Activated CD4-positive, alpha-beta T cell treated with anti-CD3 and anti-CD28 coated beads, Interleukin-2, amount 10 ng/mL, durations not matched to agents 24 days and 14 days (primary cell): ENCODE data around the gene ZC3H4. TPM values are rescaled to one million over a fixed set of nuclear protein-coding genes. Genes with fewer than 3 reads are reported as not detected.
"Not testable (repeated sequence)": the region's sequence is repeated elsewhere in the genome, so short reads cannot be mapped to it uniquely, and the experiment has no call there.

ENCODE experiments used
- DNase-seq: peaks from one replicate; pipeline ENCODE4 v3.0.0; 2022
- H3K27ac Mint-ChIP-seq: one replicate; pipeline ENCODE4 v1.8.0; 2022; ENCODE audit warnings: mild to moderate bottlenecking, mixed read lengths
- H3K27me3 Mint-ChIP-seq: one replicate; pipeline ENCODE4 v1.8.0; 2022; ENCODE audit warnings: mixed read lengths
- H3K36me3 Mint-ChIP-seq: one replicate; pipeline ENCODE4 v1.8.0; 2022; ENCODE audit warnings: low read depth, mild to moderate bottlenecking, mixed read lengths
- H3K4me1 Mint-ChIP-seq: one replicate; pipeline ENCODE4 v1.8.0; 2021; ENCODE audit warnings: mixed read lengths
- H3K4me3 Mint-ChIP-seq: one replicate; pipeline ENCODE4 v1.8.0; 2022; ENCODE audit warnings: mild to moderate bottlenecking, moderate library complexity, mixed read lengths
- H3K9me3 Mint-ChIP-seq: one replicate; pipeline ENCODE4 v1.8.0; 2021; ENCODE audit warnings: mixed read lengths
- intact Hi-C: fragments of 100-400 bp; cut with micrococcal nuclease; formaldehyde crosslinking; loops from one replicate; pipeline ENCODE4 v1.15.1; 2023
- total RNA-seq: library from RNA; stranded (reverse); gene quantifications from 2 replicates; pipeline ENCODE4 v1.2.3, GENCODE V29; 2022

Gene ZC3H4
- total RNA-seq, 1 donor from 2014 or later, result 103 TPM

- H3K4me3 Mint-ChIP-seq, result peak overlapping the region; percentile 17
- no peaks in the 10 kb centered on the region for H3K9me3 Mint-ChIP-seq
- H3K4me1 Mint-ChIP-seq, result peaks cover 55% of the 10 kb centered on the region
- no peaks in the 10 kb centered on the region for H3K27me3 Mint-ChIP-seq
- H3K27ac Mint-ChIP-seq, result peak overlapping the region; percentile 94
- H3K36me3 Mint-ChIP-seq, result peaks cover 50% of the 10 kb centered on the region
- intact Hi-C loops, result no loop called here
- DNase-seq, result no peak
Measured at GRCh38 chr19:47096100-47096704, 17.4 kb downstream of the ZC3H4 start.

- Mint-ChIP-seq H3K9me3 (no peaks in the 10 kb centered on the region), H3K36me3 (peaks cover 56% of the 10 kb centered on the region), H3K4me3 (peak overlapping the region; percentile 86), H3K27me3 (no peaks in the 10 kb centered on the region), H3K4me1 (peaks cover 60% of the 10 kb centered on the region), H3K27ac (peak overlapping the region; percentile 94)
- DNase-seq, result peak; percentile 64
- intact Hi-C loops, result loop anchor here (2.0 kb wide), 1 partner anchor 17 kb away; no protein-coding TSS in a partner anchor
Measured at GRCh38 chr19:47095476-47096099, 18.0 kb downstream of the ZC3H4 start.

DNA sequence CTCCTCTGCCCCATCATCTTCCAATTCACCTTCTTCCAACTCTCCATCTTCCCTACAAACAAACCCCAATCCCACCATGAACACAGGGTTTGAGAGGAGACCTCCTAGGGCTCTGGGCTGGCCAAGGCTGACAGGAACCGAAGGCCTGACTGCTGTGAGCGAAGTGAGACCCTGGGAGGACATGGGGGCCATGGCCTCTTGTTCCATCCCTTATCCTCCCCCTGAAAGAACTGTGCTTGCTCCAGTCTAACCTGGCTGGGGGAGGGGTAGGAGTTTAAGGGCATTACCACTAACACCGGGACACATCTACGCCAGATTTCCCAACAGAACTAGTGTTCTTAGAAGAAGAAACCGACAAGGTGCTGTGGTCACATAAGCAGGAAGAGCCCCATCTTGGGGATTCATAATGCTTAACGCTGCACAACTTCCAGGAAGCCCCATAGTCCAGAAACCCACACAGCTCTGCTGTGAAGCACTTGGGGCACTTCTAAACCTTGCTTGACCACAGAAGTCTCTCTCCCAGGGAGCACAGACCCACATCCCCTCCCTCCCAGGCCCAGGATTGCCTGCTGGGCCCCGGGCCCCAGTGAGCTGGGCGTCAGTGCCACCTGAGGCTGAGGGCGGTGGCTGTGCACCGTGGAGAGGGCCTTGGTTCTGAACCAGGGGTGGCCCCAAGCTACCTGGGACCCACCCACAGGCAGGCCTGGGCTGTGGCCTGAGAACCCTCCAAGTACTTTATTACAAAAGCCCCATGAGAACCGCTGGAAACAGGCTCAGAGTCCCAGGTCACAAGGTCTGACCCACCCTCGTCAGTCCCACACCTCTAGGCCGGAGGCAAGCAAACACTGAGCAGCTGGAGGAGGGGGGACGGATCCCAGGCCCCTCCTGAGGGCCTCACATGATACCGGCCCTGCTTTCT is 18.8 kb downstream of the ZC3H4 start:
- Mint-ChIP-seq H3K27ac (peak overlapping the region; percentile 94), H3K4me3 (peak overlapping the region; percentile 86), H3K36me3 (peaks cover 60% of the 10 kb centered on the region), H3K27me3 (no peaks in the 10 kb centered on the region), H3K4me1 (peaks cover 62% of the 10 kb centered on the region), H3K9me3 (no peaks in the 10 kb centered on the region)
- intact Hi-C loops, result loop anchor here (1.0 to 5.0 kb wide), 4 partner anchors 12 to 58 kb away; partner anchors contain the start of gene ZC3H4
- DNase-seq, result peak; percentile 88

- peaks cover 66% of the 10 kb centered on the region for H3K36me3 Mint-ChIP-seq
- H3K27ac Mint-ChIP-seq, result peak overlapping the region; percentile 94
- peak; percentile 79 for DNase-seq
- H3K4me3 Mint-ChIP-seq, result peak overlapping the region; percentile 86
- H3K4me1 Mint-ChIP-seq, result peaks cover 66% of the 10 kb centered on the region
- no peaks in the 10 kb centered on the region for H3K9me3 Mint-ChIP-seq
- H3K27me3 Mint-ChIP-seq, result no peaks in the 10 kb centered on the region
- intact Hi-C loops, result loop anchor here (1.0 to 5.0 kb wide), 4 partner anchors 13 to 57 kb away; partner anchors contain the start of gene ZC3H4
Measured at GRCh38 chr19:47093841-47094240, 19.7 kb downstream of the ZC3H4 start.

DNA sequence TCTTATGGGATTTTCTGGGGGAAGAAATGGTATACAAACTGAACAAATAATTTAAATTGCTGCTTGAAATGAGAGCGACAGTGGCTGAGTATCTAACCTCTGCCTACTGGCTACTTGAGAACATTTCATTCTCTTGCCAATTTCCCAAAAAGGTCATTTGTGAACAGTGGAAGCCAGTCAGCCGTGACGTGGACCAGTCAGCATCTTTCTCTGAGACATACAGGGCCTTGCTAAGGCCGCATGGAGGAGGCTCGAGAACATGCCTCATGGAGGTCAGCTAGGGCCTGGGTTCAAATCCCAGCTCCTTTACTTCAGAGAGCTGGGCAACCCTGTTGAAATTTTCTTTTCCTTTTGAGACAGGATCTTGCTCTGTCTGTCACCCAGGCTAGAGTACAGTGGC is 20.3 kb downstream of the ZC3H4 start:
- H3K9me3 Mint-ChIP-seq, result no peaks in the 10 kb centered on the region
- peaks cover 63% of the 10 kb centered on the region for H3K4me1 Mint-ChIP-seq
- H3K27me3 Mint-ChIP-seq, result no peaks in the 10 kb centered on the region
- DNase-seq, result peak; percentile 78
- H3K36me3 Mint-ChIP-seq, result peaks cover 62% of the 10 kb centered on the region
- peak overlapping the region; percentile 94 for H3K27ac Mint-ChIP-seq
- intact Hi-C loops, result loop anchor here (5.0 kb wide), 1 partner anchor 56 kb away; no protein-coding TSS in a partner anchor
- peak overlapping the region; percentile 86 for H3K4me3 Mint-ChIP-seq

- intact Hi-C loops, result loop anchor here (5.0 kb wide), 1 partner anchor 53 kb away; no protein-coding TSS in a partner anchor
- DNase-seq, result no peak
- Mint-ChIP-seq H3K4me3 (peak overlapping the region; percentile 76), H3K36me3 (peaks cover 65% of the 10 kb centered on the region), H3K9me3 (no peaks in the 10 kb centered on the region), H3K27ac (peak overlapping the region; percentile 50), H3K4me1 (peaks cover 40% of the 10 kb centered on the region), H3K27me3 (no peaks in the 10 kb centered on the region)
Measured at GRCh38 chr19:47089767-47090350, 23.7 kb downstream of the ZC3H4 start.

- Mint-ChIP-seq H3K27me3 (no peaks in the 10 kb centered on the region), H3K4me3 (no peak overlapping the region), H3K36me3 (peaks cover 65% of the 10 kb centered on the region), H3K27ac (peak overlapping the region; percentile 34), H3K9me3 (no peaks in the 10 kb centered on the region), H3K4me1 (peaks cover 21% of the 10 kb centered on the region)
- intact Hi-C loops, result no loop called here
- no peak for DNase-seq
Measured at GRCh38 chr19:47086280-47086679, 27.3 kb downstream of the ZC3H4 start.

DNA sequence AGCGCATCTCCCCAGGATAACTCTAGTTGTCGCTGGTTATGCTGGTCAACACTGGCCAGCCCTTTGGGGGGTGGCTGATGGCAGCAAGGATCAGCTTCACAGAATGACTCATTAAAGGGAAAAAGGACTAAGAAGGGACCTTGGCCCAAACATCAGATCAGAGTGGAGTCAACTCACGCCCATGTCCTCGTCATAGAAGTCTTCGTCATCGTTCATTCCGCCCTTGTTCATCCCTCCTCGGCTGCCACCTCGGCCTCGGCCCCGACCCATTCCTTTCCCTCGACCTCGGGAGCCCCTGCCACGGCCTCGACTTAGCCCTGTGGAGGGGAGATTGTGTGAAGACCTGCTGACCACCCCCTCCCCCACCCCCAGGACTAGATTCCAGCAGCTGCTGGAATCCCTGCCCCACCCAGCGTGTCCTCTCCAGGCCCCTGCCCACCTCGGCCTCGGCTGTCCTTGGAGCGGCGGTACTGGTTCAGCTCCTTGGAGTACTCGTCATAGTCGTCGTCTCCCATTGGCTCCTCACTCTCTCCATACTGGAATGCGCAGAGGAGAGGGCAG is 28.6 kb downstream of the ZC3H4 start:
- intact Hi-C loops, result no loop called here
- Mint-ChIP-seq H3K27me3 (no peaks in the 10 kb centered on the region), H3K4me1 (peaks cover 12% of the 10 kb centered on the region), H3K9me3 (no peaks in the 10 kb centered on the region), H3K36me3 (peaks cover 63% of the 10 kb centered on the region), H3K27ac (no peak overlapping the region), H3K4me3 (no peak overlapping the region)
- no peak for DNase-seq

DNA sequence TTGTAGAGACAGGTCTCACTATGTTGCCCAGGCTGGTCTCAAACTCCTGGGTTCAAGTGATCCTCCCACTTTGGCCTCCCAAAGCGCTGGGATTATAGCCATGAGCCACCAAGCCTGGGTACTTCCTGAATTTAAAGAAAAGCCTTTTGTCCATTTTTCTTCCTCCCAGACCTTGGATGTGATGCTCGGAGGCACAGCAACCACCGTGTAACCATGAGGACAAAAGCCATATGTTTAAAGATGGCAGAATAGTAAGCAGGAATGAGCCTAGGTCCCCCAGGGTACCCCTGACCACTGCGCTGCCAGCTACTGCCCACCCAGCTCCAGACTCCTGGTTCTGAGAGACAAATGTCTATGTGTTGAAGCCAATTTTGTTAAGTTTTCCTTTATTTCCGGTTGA is 31.1 kb downstream of the ZC3H4 start:
- no peak overlapping the region for H3K27ac Mint-ChIP-seq
- peaks cover 59% of the 10 kb centered on the region for H3K36me3 Mint-ChIP-seq
- H3K9me3 Mint-ChIP-seq, result no peaks in the 10 kb centered on the region
- intact Hi-C loops, result no loop called here
- H3K27me3 Mint-ChIP-seq, result no peaks in the 10 kb centered on the region
- no peak overlapping the region for H3K4me3 Mint-ChIP-seq
- peaks cover 6% of the 10 kb centered on the region for H3K4me1 Mint-ChIP-seq
- no peak for DNase-seq

DNA sequence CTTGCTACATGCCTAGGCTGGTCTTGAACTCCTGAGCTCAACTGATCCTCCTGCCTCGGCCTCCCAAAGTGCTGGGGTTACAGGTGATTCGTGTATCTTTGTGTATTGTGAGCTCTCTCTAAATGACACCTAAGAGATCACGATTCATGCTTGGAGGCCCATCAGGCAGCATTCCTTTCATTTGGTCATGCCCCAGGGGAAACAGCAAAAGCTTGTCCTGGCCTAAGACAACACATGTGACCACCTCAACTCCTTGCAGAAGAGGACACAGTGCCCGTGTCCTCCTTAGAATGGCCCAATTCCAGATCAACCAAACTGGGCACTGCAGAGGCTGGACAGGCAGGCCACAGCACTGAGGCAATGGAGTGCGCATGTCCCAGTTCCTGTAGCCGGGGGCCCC is 32.5 kb downstream of the ZC3H4 start:
- intact Hi-C loops, result no loop called here
- no peak overlapping the region for H3K4me3 Mint-ChIP-seq
- peak overlapping the region; percentile 37 for H3K27ac Mint-ChIP-seq
- H3K9me3 Mint-ChIP-seq, result no peaks in the 10 kb centered on the region
- no peaks in the 10 kb centered on the region for H3K27me3 Mint-ChIP-seq
- H3K36me3 Mint-ChIP-seq, result peaks cover 63% of the 10 kb centered on the region
- no peak for DNase-seq
- H3K4me1 Mint-ChIP-seq, result peaks cover 6% of the 10 kb centered on the region

DNA sequence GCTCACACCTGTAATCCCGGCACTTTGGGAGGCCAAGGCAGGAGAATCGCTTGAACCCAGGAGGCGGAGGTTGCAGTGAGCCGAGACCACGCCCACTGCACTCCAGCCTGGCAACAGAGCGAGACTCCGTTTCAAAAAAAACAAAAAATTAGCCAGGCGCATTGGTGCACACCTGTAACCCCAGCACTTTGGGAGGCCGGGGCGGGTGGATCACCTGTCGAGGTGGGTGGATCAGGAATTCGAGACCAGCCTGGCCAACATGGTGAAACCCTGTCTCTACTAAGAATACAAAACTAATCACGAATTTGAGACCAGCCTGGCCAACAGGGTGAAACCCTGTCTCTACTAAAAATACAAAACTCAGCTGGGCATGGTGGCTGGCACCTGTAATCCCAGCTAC is 35.2 kb downstream of the ZC3H4 start:
- H3K27me3 Mint-ChIP-seq, DNase-seq, H3K9me3 Mint-ChIP-seq, H3K4me3 Mint-ChIP-seq, H3K27ac Mint-ChIP-seq: not testable (repeated sequence)
- peaks cover 56% of the 10 kb centered on the region for H3K36me3 Mint-ChIP-seq
- peaks cover 12% of the 10 kb centered on the region for H3K4me1 Mint-ChIP-seq
- intact Hi-C loops, result loop anchor here (2.0 kb wide), 2 partner anchors 16 to 34 kb away; partner anchors contain the start of gene ZC3H4

DNA sequence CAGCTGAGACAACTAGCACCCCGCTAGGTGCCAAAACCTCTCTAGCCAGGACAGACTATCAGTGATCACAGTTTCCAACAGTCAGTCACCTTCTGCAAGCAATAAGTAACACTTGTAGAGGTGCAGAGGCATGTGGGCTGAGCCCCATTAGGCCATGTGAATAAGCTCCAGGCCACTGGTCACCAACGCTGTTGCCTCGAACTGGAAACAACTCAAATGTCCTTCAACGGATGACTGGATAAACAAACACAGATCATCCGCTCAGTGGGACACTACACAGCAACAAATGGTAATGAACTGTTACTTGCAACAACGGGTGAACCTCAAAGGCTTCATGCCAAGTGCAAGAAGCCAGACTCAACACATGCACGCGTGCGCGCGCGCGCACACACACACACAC is 37.6 kb downstream of the ZC3H4 start:
- no peaks in the 10 kb centered on the region for H3K27me3 Mint-ChIP-seq
- DNase-seq, result no peak
- no peaks in the 10 kb centered on the region for H3K9me3 Mint-ChIP-seq
- no peak overlapping the region for H3K4me3 Mint-ChIP-seq
- intact Hi-C loops, result no loop called here
- H3K4me1 Mint-ChIP-seq, result peaks cover 14% of the 10 kb centered on the region
- H3K36me3 Mint-ChIP-seq, result peaks cover 56% of the 10 kb centered on the region
- H3K27ac Mint-ChIP-seq, result no peak overlapping the region

DNA sequence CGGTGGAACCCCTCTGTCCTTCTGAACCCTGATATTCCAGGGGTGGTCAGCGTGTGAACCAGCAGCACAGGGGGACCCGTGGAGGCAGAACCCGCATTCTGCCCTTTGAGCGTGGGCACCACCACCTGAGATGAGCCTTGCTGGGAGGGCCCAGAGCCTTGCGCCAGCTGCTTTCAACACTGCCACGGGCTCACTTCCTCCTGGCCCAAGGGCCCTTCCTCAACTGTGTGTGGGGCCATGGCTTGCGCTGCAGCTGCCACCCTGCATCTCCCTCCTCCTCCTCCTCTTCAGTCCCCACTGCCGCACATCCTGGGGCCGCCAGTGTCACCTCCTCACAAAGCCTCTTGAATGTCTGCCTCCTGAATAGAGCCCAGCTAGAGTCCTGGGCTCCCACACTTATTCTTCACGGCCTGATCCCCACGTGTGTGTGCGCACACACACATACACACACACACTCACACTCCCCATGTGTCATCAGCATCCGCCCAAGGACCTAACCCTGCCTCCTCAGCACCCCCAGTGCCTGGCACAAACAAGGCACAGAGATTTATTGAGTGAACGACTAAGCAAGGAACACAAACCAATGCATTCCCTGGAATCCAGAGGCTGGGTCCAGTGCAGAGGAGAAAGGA is 38.3 kb downstream of the ZC3H4 start:
- Mint-ChIP-seq H3K4me1 (peaks cover 12% of the 10 kb centered on the region), H3K27me3 (no peaks in the 10 kb centered on the region), H3K36me3 (peaks cover 57% of the 10 kb centered on the region), H3K27ac (peak overlapping the region; percentile 45), H3K9me3 (no peaks in the 10 kb centered on the region), H3K4me3 (no peak overlapping the region)
- intact Hi-C loops, result no loop called here
- no peak for DNase-seq
